ENCODE measurements around the gene ADO. TPM values are rescaled to one million over a fixed set of nuclear protein-coding genes. Genes with fewer than 3 reads are reported as not detected.

ADO gene
- total RNA-seq, 1 donor from 2014 or later: 20.8 TPM

GRCh38 chr10:62817121-62817765 lies 12.7 kb downstream of the ADO start:
- DNase-seq (ENCODE audit: extremely low read depth, low read depth, low spot score): no peak

DNA sequence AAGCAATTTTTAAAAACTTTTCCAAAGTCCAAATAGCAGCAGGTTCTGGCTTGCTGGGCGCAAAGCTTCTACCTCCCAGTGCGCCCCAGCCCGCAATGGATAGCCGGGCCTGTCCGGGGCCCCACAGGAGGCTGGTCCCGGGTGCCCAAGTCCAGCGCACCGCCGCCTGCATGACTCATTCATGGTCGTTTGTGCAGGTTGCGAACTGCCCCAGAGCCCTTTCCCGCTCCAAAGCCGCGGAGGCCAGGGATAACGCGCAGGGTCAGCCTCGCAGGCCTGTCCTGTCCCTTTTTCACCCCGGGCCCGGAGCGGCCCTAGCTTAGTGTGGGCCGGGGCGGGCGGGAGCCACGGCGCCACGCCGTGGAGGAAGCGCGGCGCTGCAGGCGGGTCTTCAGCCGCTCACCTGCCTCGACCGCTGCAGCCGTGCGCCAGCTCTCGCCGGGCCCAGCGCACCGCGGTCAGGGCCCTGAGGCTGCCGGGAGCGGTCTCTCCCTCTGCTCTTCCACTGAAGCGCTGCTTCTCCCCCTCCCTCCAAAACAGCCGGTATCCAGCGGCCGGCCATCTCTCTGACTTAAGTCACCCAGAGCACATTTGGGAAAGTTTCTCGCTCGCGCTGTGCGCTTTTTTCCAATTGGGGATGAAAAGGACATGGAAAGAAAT lies 13.4 kb downstream of the ADO start:
- no peak for DNase-seq (ENCODE audit: extremely low read depth, low read depth, low spot score)

- DNase-seq (ENCODE audit: extremely low read depth, low read depth, low spot score): no peak
Measured at GRCh38 chr10:62818426-62819011, 14.0 kb downstream of the ADO start.

DNA sequence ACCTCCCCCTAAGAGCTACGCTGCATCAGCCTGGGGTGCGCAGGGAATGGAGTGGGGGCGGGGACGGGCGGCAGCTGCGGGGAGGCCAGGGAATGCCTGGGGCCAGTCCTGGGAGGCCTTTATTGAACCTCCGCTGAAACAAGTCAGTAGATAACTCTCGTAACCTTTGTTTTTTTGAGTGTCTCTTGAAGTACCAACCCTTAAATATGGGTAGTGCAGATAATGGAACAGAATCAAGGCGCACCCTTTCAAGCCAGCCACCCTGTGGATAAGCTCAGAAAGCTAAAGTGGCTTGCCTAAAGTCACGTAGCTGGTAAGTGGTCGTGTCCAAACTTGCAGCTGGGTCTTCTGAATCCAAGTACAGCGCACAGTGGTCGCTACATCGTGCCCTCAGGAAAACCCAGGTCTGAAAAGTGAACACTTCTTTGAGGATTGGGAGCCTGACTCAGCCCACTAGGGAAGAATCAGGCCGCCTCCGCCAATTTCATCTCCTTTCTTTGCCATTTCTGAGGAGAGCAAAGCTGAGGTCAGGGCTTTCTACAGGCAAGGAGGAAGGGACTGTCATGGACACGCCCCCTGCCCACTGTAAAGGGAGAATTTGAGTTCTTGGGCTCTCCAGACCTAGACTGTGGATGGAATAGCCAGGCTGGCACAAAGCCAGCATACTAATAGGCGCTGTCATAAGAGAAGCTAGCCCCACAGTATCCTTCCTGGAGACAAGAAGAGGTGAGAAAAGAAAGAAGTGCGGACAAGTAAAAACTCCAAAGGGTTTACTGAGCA lies 14.8 kb downstream of the ADO start:
- DNase-seq (ENCODE audit: extremely low read depth, low read depth, low spot score): no peak

DNA sequence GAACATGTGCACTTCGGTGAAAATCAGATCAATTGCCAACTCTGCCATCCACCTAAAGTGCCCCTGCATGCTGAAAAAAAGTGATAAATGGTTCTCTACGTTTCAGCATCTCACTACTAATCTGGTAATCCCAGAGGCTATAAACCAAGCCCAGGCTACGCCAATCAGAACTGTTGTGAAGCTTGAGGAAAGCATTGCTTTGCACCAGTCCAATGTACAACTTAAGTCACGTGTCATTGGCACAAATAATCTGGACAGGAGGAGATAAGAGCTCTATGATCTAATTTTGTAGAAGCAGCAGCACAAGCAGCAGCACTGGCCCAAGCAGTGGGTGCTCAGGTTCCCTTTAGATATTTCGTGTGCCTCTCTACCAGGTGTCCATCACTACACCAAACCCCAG lies 16.1 kb downstream of the ADO start:
- no peak for DNase-seq (ENCODE audit: extremely low read depth, low read depth, low spot score)

DNA sequence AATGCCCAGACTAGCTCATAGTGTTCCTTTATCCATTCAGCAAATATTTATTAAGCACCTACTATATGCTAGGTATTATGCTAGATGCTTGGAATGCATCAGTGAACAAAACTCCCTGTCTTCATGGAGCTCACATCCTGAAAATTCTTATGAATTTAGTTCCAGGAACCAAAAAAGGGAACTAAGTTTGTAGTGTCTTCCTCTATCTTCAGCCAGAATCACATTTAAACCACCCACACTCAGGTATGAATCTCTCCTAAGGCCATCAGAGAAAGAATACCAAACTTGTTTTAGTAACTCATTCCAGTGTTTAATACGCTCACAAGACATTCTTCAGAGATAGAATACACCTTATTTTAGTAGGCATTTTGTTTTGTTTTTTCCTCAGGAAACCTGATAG lies 21.8 kb downstream of the ADO start:
- DNase-seq (ENCODE audit: extremely low read depth, low read depth, low spot score): no peak

- DNase-seq (ENCODE audit: extremely low read depth, low read depth, low spot score): no peak
Measured at GRCh38 chr10:62829622-62830021, 25.1 kb downstream of the ADO start.

GRCh38 chr10:62830679-62831078 lies 26.2 kb downstream of the ADO start:
- DNase-seq (ENCODE audit: extremely low read depth, low read depth, low spot score): no peak

DNA sequence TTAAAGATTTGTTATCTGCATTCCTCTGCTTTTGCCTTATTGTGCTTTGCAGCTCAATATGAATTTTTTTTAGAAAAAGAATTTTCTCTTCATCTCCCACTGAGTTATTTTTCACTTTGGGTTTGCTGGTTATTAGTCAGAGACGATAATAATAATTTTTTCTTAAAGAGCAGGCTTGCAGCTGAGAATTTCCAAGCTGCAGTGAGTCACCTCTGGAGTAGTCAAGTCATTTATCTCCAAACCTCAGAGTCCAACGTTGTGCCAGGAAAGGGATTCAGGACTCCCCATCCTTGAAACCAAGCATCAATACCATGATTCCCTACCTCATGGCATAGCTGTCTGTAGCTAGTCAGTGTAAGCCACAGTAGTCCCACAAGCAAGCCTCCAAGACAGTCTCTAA lies 26.8 kb downstream of the ADO start:
- DNase-seq (ENCODE audit: extremely low read depth, low read depth, low spot score): no peak

DNA sequence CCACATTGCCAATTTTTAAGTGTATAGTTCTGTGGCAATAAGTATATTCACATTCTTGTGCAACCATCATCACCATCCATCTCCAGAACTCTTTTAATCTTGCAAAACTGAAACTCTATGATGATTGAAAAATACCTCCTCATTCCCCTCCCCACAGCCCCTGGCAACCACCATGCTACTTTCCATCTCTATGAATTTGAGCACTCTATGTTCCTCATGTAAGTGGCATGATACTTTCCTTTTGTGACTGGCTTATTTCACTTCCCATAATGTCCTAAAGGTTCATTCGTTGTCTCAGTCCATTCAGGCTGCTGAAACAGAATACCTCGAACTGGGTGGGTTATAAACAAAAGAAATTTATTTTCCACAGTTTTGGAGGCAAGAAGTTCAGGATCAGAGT lies 35.1 kb downstream of the ADO start:
- DNase-seq (ENCODE audit: extremely low read depth, low read depth, low spot score): no peak

DNA sequence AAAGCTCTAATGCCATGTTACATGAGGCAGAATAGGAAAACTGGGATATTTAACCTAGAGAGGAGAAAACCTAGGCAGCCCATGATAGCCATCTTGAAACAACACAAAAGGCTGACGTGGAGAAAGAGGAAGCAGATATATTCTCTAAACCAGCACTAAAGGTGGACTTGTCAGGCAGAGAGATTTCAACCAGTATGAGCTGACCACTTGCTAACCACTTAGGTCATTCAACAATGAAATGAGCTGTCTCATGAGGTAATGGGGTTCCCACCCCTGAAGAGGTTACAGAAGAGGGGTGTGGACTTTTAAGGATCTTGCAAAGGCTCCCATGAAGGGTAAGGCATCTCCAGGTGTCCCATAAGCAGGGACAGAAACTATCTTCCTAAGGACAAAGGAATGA lies 38.5 kb downstream of the ADO start:
- no peak for DNase-seq (ENCODE audit: extremely low read depth, low read depth, low spot score)

- DNase-seq (ENCODE audit: extremely low read depth, low read depth, low spot score): no peak
Measured at GRCh38 chr10:62843600-62843999, 39.1 kb downstream of the ADO start.

DNA sequence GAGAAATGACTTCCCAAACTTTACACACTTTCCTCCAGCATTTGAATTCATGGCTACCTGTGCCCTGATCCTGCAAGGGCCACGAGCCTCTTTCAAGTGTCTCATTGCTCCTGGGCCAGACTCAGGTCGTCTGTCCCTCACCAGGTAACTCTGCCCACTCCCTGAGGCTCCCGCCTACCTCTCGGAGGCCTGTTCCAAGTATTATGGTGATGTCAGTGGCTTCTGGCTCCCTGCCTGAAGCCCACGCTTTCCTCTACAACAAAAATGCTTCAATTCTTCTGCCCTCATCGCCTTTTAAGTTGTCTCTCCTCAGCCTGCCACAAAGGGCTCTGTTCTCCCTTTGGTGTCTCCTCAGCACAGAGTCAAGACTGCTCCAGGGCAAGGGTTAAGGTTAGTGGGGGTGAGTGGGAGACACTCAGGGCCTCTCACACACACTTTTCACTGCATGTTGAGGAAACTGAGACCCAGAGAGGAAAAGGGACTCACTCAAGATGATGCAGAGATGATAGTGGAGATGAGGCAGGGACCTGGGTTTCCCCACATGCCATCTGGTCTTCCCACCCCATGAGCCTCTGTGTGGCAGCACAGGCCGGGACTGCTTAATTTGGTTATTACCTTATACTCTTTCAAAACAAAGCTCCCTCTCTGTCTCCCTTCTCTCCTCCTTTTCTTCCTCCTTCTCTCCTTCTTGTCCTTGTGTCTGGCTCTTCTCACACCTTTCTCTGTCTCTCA lies 39.9 kb downstream of the ADO start:
- no peak for DNase-seq (ENCODE audit: extremely low read depth, low read depth, low spot score)

- DNase-seq (ENCODE audit: extremely low read depth, low read depth, low spot score): no peak
Measured at GRCh38 chr10:62847433-62847832, 42.9 kb downstream of the ADO start.

DNA sequence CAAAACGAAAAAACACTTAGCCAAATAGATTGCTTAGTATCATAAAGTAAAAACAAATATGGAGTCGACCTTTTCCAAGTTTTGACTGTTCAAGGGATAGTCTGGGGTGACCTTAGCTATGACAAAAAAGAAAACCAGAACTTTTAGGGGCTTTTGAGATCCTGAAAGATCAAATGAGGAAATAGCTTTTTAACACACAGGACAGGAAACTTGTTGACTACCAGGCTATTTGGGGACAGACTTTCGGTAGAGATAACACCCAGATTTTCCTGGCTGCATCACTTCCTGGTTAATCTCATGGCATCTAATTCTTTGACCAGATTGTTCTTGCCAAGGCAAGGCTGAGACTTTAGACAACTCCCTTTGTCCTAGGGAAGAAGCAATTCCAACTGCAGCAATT lies 46.1 kb downstream of the ADO start:
- DNase-seq (ENCODE audit: extremely low read depth, low read depth, low spot score): no peak

DNA sequence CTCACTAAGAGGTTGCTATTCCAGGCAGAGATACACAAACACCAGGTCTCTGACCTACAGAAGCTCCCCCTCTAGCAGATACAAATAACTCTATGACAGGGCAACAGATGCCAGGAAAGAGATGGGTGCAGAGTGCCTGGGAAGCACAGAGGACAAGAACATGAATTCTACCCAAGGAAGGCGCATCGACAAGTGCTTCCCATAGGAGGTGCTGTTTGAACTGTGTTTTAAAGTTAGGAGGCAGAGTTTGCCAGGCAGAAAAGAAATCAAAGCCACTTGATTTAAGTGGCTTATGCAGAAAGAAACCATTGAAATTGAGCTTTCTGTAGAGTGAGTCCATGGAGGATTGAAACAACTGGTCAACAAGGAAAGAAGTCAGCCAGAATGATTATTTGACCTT lies 46.9 kb downstream of the ADO start:
- no peak for DNase-seq (ENCODE audit: extremely low read depth, low read depth, low spot score)

DNA sequence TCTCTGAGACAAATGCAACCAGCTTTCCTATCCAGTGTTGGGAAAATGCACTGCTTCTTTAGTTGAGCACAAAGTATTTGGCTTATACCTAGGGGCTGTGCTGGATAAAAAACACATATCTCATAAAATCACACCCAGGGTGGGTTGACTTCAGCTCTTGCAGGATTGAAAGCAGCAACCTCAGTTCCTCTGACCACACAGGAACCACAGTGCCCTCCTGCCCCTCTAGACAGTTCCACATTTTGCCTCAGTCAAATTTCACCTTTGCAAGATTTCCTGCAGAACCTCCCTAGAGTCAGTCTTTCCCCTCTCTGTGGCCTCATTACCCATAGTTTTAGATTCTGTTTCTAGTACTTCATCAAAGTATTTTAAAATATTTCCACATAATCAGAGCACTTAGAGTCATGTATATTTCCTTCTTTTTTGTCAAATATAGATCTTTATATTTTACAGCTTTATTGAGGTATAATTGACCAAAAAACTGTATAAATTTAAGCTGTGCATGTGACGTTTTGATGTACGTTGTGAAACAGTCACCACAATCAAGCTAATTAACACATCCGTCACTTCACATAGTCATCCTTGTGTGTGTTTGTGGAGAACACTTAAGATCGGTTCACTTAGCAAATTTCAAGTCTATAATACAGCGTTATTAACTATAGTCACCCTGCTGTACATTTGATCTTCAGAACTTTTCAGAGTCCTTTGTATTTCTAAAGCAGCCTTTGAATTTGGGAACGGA lies 48.6 kb downstream of the ADO start:
- no peak for DNase-seq (ENCODE audit: extremely low read depth, low read depth, low spot score)

DNA sequence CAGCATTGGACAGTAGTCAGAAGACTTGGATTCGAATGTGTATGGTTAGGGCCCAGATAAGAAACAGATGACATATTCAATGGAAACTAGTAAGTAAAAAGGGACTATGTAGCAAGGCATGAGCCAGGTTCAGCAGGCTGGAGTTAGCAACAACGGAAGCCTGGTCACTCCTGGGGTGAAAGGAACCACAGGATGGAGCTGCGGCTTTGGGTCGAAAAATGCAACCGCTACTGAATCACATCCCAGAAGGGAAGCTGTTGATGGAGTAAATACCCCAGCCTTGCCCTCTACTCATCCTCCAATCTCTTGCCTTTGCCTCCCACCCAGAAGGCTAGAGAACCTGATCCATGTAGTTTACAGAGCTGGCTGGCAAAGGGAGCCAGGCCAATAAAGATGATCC lies 49.2 kb downstream of the ADO start:
- DNase-seq (ENCODE audit: extremely low read depth, low read depth, low spot score): no peak

DNA sequence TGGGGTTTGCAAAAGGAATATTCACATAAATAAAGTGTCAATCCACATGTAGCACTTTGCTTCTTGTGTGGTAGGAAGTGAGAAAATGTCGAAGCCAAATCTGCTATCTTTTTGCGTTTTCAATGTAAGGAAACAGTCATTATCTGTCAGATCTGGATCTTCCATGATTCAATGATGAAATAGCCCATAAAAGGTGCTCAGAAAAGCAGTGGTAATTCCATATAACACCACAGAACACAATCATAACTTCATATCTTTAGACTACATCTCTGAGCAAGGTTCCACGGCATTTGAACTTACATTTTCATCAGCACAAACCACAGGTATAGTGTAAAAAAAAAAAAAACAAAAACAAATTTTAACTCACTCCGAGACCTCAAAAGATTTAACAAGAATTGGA lies 51.5 kb downstream of the ADO start:
- DNase-seq (ENCODE audit: extremely low read depth, low read depth, low spot score): no peak

All from glomerular endothelial cell (primary cell).